ENCODE results near the gene ACSS1.

ACSS1 gene

DNA sequence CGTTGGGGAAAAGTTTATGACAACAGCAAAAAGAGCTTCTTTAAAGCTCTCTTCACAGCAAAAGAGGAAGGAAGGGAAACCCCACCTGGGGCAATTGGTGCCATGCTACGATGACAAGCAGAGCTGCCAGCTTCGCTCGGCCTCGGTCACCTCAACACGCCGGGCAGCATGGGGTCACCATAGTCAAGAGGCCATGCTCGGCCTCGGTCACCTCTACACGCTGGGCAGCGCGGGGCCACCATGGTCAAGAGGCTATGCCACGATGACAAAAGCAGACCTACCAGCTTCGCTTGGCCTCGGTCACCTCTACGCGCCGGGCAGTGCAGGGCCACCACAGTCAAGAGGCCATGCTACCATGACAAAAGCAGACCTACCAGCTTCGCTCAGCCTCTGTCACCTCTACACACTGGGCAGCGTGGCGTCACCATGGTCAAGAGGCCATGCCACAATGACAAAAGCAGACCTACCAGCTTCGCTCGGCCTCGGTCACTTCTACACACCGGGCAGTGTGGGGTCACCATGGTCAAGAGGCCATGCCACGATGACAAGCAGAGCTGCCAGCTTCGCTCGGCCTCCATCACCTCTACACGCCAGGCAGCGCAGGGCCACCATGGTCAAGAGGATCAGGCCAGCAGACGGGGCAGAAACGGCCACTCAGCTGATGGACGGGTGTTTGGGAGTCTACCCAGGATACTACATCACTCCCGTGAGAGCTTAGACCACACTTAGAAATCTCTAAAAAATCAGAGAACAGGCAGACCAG is 77.5 kb downstream of the ACSS1 start:
- no peak for DNase-seq (ENCODE audit: low read depth)
- H3K4me3 ChIP-seq (ENCODE audit: low read depth, low read length) = no peak overlapping the region
- TF ChIP-seq, protein P1, sequence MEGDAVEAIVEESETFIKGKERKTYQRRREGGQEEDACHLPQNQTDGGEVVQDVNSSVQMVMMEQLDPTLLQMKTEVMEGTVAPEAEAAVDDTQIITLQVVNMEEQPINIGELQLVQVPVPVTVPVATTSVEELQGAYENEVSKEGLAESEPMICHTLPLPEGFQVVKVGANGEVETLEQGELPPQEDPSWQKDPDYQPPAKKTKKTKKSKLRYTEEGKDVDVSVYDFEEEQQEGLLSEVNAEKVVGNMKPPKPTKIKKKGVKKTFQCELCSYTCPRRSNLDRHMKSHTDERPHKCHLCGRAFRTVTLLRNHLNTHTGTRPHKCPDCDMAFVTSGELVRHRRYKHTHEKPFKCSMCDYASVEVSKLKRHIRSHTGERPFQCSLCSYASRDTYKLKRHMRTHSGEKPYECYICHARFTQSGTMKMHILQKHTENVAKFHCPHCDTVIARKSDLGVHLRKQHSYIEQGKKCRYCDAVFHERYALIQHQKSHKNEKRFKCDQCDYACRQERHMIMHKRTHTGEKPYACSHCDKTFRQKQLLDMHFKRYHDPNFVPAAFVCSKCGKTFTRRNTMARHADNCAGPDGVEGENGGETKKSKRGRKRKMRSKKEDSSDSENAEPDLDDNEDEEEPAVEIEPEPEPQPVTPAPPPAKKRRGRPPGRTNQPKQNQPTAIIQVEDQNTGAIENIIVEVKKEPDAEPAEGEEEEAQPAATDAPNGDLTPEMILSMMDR (IDR thresholded peaks at IDR 0.05; ENCODE audit: insufficient read depth, low read depth, low read length, missing control alignments) = no peak

DNA sequence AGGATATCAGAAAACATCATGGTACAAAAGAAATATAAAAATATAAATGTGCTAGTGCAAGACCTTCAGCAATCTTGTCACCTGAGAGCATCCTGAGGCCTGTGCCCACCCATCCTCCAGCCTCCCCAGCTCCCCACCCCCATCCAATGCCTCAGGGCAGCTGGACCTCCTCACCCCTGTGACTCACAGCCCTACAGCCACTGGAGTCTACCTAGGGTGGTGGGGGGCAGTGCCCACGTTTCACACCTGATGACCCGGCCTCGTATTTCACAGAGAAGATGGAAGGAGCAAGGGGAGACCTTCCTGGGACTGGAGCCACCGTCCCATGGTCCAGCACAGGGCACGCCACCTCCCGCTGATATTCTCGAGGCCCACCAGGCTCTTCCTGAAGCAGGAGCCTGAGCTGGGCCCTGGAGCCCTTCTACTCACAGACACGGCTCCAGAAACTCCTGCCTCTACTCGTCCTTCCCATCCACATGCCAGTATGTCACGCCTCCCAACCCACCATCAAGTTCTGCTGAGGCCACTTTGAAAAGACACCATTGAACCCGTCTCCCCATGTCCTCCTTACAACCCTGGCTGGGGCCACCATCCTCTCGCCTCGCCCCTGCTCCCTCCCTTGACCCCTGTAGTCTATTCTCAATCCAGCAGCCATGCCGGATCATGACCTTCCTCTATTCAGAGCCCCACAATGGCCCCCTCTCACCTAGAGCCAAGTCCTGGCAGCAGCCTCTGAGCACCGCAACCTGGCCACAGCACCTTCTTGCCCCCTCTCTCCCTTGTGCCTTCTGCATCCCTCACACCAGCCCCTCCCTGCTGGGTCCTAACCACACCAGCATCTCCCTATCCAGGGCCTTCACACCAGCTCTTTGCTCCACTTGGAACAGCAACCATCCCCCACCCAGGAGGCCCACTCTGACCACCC is 78.6 kb downstream of the ACSS1 start:
- TF ChIP-seq, protein P1 (IDR thresholded peaks at IDR 0.05; ENCODE audit: insufficient read depth, low read depth, low read length, missing control alignments) = no peak
- no peak for DNase-seq (ENCODE audit: low read depth)
- H3K4me3 ChIP-seq (ENCODE audit: low read depth, low read length) = no peak overlapping the region

DNA sequence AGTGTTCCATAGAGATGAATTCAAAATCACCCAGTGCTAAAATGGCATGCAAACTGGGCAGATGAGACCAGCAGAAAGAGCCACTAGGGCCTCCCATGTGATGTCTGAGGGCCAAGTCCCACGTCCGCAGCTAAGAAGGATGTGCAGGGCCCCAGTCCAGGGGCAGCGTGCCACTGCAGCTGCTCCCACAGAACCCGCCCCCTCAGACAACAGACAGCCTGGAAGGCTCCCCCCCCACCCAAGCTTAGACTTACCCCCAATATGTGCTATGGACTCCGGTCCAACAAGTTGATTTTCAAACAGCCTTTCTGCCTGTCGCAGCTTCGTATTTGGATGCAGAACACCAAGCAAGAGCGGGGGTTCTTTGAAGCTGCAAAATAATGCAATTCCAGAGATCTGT is 79.4 kb downstream of the ACSS1 start:
- DNase-seq (ENCODE audit: low read depth) = no peak
- TF ChIP-seq, protein P1 (IDR thresholded peaks at IDR 0.05; ENCODE audit: insufficient read depth, low read depth, low read length, missing control alignments) = no peak
- H3K4me3 ChIP-seq (ENCODE audit: low read depth, low read length) = no peak overlapping the region

DNA sequence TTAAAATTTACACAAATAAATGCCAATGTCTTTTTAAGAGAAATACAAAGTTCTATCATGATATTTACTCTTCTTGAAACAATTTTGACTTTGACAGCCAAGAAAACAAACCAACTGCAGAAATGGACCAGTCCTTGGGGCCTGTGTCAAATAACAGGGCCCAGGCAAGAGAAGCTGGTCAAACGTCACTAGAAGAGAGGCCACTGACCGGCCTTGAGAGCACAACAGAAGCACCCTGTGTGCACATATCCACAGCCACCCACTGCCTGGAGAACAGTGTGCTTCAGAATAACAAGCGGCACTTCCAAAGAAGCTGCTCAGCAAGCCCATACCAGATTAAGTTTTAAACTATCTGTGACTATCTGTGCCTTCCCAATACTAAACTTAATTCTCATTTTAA is 80.1 kb downstream of the ACSS1 start:
- TF ChIP-seq, protein P1 (IDR thresholded peaks at IDR 0.05; ENCODE audit: insufficient read depth, low read depth, low read length, missing control alignments) = no peak
- no peak for DNase-seq (ENCODE audit: low read depth)
- no peak overlapping the region for H3K4me3 ChIP-seq (ENCODE audit: low read depth, low read length)

DNA sequence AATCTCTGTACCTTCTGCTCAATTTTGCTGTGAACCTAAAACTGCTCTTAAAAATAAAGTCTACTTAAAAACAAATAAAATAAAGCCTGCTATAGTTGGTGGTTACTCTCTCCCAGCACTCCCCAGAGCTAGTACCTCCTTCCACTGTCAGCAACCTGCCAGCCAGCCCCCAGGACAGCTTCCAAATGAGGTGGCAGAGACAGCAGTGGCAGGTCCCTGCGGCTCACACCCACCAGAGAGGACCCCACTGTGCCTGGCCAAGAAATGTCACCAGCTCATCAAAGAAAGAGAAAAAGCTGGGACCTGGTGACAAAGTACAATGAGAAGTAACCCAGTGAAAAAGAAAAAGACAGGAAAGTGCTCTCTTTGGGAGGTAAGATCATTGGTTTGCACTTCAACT is 80.6 kb downstream of the ACSS1 start:
- TF ChIP-seq, protein P1 (IDR thresholded peaks at IDR 0.05; ENCODE audit: insufficient read depth, low read depth, low read length, missing control alignments) = no peak
- no peak for DNase-seq (ENCODE audit: low read depth)
- no peak overlapping the region for H3K4me3 ChIP-seq (ENCODE audit: low read depth, low read length)

DNA sequence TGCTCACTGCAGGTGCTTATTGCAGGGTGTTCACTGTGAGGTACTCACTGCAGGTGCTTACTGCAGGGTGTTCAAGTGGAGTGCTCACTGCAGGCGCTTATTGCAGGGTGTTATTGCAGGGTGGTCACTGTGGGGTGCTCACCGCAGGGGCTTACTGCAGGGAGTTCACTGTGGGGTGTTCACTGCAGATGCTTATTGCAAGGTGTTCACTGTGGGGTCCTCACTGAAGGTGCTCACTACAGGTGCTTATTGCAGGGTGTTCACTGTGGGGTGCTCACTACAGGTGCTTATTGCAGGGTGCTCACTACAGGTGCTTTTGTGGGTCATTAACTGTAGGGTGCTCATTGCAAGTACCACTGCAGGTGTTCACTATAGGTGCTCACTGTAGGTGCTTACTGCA is 85.6 kb downstream of the ACSS1 start:
- TF ChIP-seq, protein P1 (IDR thresholded peaks at IDR 0.05; ENCODE audit: insufficient read depth, low read depth, low read length, missing control alignments) = no peak
- no peak for DNase-seq (ENCODE audit: low read depth)
- H3K4me3 ChIP-seq (ENCODE audit: low read depth, low read length) = no peak overlapping the region

Measured in GM12865 (cell line).